Parathyroid adenoma (tissue), 2 donors: Measurements from ENCODE around the gene MBNL1.

Source experiments
- H2AFZ ChIP-seq: fragments of 300-600 bp; sonication (generic); one replicate; pipeline ENCODE4 v1.7.0; 2017; ENCODE audit warnings: antibody characterized with exemption, mild to moderate bottlenecking
- H3K27ac ChIP-seq: fragments of 300-600 bp; sonication (generic); one replicate; pipeline ENCODE4 v1.7.0; 2017
- H3K27me3 ChIP-seq: fragments of 300-600 bp; sonication (generic); one replicate; pipeline ENCODE4 v1.7.0; 2017; ENCODE audit warnings: low read length; ENCODE audit not compliant: control insufficient read depth, insufficient read depth
- H3K36me3 ChIP-seq: fragments of 300-600 bp; sonication (generic); one replicate; pipeline ENCODE4 v1.7.0; 2017; ENCODE audit warnings: low read length; ENCODE audit not compliant: control insufficient read depth, insufficient read depth
- H3K4me1 ChIP-seq: fragments of 300-600 bp; sonication (generic); one replicate; pipeline ENCODE4 v1.7.0; 2017; ENCODE audit warnings: control low read depth
- H3K4me2 ChIP-seq: fragments of 300-600 bp; sonication (generic); one replicate; pipeline ENCODE4 v1.7.0; 2017; ENCODE audit warnings: low read length
- H3K4me3 ChIP-seq: fragments of 300-600 bp; sonication (generic); one replicate; pipeline ENCODE4 v1.7.0; 2017; ENCODE audit warnings: low read depth, low read length
- H3K79me2 ChIP-seq: fragments of 300-600 bp; sonication (generic); one replicate; pipeline ENCODE4 v1.7.0; 2017; ENCODE audit warnings: control low read depth
- H3K9ac ChIP-seq: fragments of 300-600 bp; sonication (generic); one replicate; pipeline ENCODE4 v1.7.0; 2017; ENCODE audit warnings: mild to moderate bottlenecking
- H3K9me3 ChIP-seq: fragments of 300-600 bp; sonication (generic); one replicate; pipeline ENCODE4 v1.7.0; 2017; ENCODE audit warnings: low read length; ENCODE audit not compliant: control insufficient read depth
- TF ChIP-seq, protein P1 (sequence below): fragments of 300-600 bp; sonication (generic); IDR thresholded peaks from one replicate; pipeline ENCODE4 v1.7.0; 2017; ENCODE audit warnings: antibody characterized with exemption, mild to moderate bottlenecking
- donor health status: primary hyperparathyroidism.

The MBNL1 gene

GRCh38 chr3:152458376-152459117 lies 189.8 kb downstream of the MBNL1 start:
- Histone ChIP-seq H3K27ac (no peak overlapping the region), H3K4me3 (no peak overlapping the region), H3K4me1 (no peaks in the 10 kb centered on the region), H3K79me2 (no peaks in the 10 kb centered on the region), H3K27me3 (no peaks in the 10 kb centered on the region), H2AFZ (no peak overlapping the region), H3K4me2 (no peak overlapping the region), H3K36me3 (no peaks in the 10 kb centered on the region), H3K9ac (no peak overlapping the region), H3K9me3 (no peaks in the 10 kb centered on the region)
- TF ChIP-seq, protein P1, sequence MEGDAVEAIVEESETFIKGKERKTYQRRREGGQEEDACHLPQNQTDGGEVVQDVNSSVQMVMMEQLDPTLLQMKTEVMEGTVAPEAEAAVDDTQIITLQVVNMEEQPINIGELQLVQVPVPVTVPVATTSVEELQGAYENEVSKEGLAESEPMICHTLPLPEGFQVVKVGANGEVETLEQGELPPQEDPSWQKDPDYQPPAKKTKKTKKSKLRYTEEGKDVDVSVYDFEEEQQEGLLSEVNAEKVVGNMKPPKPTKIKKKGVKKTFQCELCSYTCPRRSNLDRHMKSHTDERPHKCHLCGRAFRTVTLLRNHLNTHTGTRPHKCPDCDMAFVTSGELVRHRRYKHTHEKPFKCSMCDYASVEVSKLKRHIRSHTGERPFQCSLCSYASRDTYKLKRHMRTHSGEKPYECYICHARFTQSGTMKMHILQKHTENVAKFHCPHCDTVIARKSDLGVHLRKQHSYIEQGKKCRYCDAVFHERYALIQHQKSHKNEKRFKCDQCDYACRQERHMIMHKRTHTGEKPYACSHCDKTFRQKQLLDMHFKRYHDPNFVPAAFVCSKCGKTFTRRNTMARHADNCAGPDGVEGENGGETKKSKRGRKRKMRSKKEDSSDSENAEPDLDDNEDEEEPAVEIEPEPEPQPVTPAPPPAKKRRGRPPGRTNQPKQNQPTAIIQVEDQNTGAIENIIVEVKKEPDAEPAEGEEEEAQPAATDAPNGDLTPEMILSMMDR: no peak

- Histone ChIP-seq H2AFZ (no peak overlapping the region), H3K27ac (no peak overlapping the region), H3K9me3 (no peaks in the 10 kb centered on the region), H3K4me3 (no peak overlapping the region), H3K79me2 (no peaks in the 10 kb centered on the region), H3K4me1 (no peaks in the 10 kb centered on the region), H3K9ac (no peak overlapping the region), H3K36me3 (no peaks in the 10 kb centered on the region), H3K4me2 (no peak overlapping the region), H3K27me3 (no peaks in the 10 kb centered on the region)
- TF ChIP-seq, protein P1: no peak
Measured at GRCh38 chr3:152459118-152459515, 190.4 kb downstream of the MBNL1 start.

DNA sequence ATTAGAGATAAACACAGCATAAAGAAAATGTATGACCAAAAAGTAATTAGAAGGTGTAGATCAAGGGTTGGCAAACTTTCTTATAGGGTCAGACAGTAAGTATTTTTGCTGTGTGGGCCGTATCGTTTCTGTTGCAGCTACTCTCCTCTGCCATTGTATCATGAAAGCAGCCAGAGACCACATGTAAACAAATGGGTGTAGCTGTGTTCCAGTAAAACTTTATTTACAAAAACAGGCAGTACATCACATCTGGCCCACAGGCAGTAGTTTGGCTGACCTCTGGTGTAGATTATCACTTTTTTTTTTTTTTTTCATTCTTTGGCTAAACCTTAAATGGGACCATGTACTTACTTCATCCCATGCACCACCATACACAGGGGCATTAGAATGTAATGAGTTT lies 190.8 kb downstream of the MBNL1 start:
- Histone ChIP-seq H2AFZ (no peak overlapping the region), H3K27me3 (no peaks in the 10 kb centered on the region), H3K4me2 (no peak overlapping the region), H3K27ac (no peak overlapping the region), H3K4me3 (no peak overlapping the region), H3K4me1 (no peaks in the 10 kb centered on the region), H3K79me2 (no peaks in the 10 kb centered on the region), H3K9me3 (no peaks in the 10 kb centered on the region), H3K9ac (no peak overlapping the region), H3K36me3 (no peaks in the 10 kb centered on the region)
- TF ChIP-seq, protein P1: no peak

GRCh38 chr3:152460936-152461335 lies 192.2 kb downstream of the MBNL1 start:
- no peak overlapping the region for H3K27ac ChIP-seq
- no peak overlapping the region for H3K4me3 ChIP-seq
- TF ChIP-seq, protein P1: no peak
- no peak overlapping the region for H3K9ac ChIP-seq
- H3K4me1 ChIP-seq: no peaks in the 10 kb centered on the region
- no peaks in the 10 kb centered on the region for H3K79me2 ChIP-seq
- no peak overlapping the region for H3K4me2 ChIP-seq
- H3K27me3 ChIP-seq: no peaks in the 10 kb centered on the region
- no peaks in the 10 kb centered on the region for H3K36me3 ChIP-seq
- H2AFZ ChIP-seq: no peak overlapping the region
- no peaks in the 10 kb centered on the region for H3K9me3 ChIP-seq

GRCh38 chr3:152461460-152461859 lies 192.7 kb downstream of the MBNL1 start:
- no peaks in the 10 kb centered on the region for H3K36me3 ChIP-seq
- no peaks in the 10 kb centered on the region for H3K79me2 ChIP-seq
- no peak overlapping the region for H3K4me2 ChIP-seq
- no peak overlapping the region for H3K27ac ChIP-seq
- TF ChIP-seq, protein P1: no peak
- no peaks in the 10 kb centered on the region for H3K9me3 ChIP-seq
- no peak overlapping the region for H3K9ac ChIP-seq
- H3K4me3 ChIP-seq: no peak overlapping the region
- H3K4me1 ChIP-seq: no peaks in the 10 kb centered on the region
- no peak overlapping the region for H2AFZ ChIP-seq
- H3K27me3 ChIP-seq: no peaks in the 10 kb centered on the region
